ENCODE measurements around the gene LDHB. TPM values are rescaled to one million over a fixed set of nuclear protein-coding genes. Genes with fewer than 3 reads are reported as not detected.
"Not testable (repeated sequence)": the region's sequence is repeated elsewhere in the genome, so short reads cannot be mapped to it uniquely, and the experiment has no call there.

Gene LDHB
- total RNA-seq, 1 experiment from 2014 or later = 788 TPM

DNA sequence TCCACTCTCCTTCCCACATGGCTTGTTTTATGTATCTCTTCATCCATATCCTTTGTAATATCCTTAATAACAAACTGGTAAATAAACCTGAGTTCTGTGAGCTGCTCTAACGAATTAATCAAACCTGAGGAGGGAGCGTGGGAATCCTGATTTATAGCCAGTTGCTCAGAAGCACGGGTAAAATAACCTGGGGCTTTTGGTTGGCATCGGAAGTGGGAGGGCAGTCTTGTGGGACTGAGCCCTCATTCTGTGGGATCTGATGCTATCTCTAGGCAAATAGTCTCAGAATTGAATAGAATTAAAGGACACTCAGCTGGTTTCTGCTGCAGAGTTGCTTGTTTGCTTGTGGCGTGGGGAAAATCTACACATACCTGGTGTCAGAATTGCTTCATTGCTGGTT is 17.5 kb upstream of the LDHB start:
- ChIA-PET POLR2A (interaction anchor here (0.7 kb wide), 1 partner anchor 60 kb away, joined by 5 read pairs; no protein-coding TSS in a partner anchor), CTCF (no interaction called here)
- H3K27ac Mint-ChIP-seq (ENCODE audit: low read depth, unreplicated experiment) = no peak overlapping the region
- no TSS peak for BruUV-seq (replicated peaks)
- intact Hi-C loops (cut with micrococcal nuclease) = no loop called here
- no peak overlapping the region for H3K4me3 Mint-ChIP-seq (ENCODE audit: unreplicated experiment)
- no peaks in the 10 kb centered on the region for H3K27me3 Mint-ChIP-seq (ENCODE audit: insufficient read depth, unreplicated experiment)
- no peaks in the 10 kb centered on the region for H3K4me1 Mint-ChIP-seq (ENCODE audit: insufficient read depth, unreplicated experiment)
- no peaks in the 10 kb centered on the region for H3K36me3 Mint-ChIP-seq (ENCODE audit: insufficient read depth, unreplicated experiment)
- no peak for DNase-seq (ENCODE audit: unreplicated experiment)
- TF ChIP-seq CTCF (IDR thresholded peaks at IDR 0.05; ENCODE audit: unreplicated experiment) = no peak
- H3K9me3 Mint-ChIP-seq (ENCODE audit: unreplicated experiment) = no peaks in the 10 kb centered on the region

DNA sequence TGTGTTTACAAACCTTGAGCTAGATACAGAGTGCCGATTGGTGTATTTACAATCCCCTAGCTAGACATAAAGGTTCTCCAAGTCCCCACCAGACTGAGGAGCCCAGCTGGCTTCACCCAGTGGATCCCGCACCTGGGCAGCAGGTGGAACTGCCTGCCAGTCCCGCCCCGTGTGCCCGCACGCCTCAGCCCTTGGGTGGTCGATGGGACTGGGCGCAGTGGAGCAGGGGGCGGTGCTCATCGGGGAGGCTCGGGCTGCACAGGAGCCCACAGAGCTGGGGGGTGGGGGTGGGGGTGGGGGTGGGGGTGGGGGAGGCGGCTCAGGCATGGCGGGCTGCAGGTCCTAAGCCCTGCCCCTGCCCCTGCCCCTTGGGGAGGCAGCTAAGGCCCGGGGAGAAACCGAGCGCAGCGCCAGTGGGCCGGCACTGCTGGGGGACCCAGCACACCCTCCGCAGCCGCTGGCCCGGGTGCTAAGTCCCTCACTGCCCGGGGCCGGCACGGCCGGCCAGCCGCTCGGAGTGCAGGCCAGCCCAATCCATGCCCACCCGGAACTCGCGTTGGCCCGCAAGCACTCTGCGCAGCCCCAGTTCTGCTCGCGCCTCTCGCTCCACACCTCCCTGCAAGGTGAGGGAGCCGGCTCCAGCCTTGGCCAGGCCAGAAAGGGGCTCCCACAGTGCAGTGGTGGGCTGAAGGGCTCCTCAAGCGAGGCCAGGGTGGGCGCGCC is 16.3 kb upstream of the LDHB start:
- H3K4me1 Mint-ChIP-seq (ENCODE audit: insufficient read depth, unreplicated experiment); H3K27me3 Mint-ChIP-seq (ENCODE audit: insufficient read depth, unreplicated experiment); DNase-seq (ENCODE audit: unreplicated experiment); H3K36me3 Mint-ChIP-seq (ENCODE audit: insufficient read depth, unreplicated experiment); BruUV-seq (replicated peaks); H3K27ac Mint-ChIP-seq (ENCODE audit: low read depth, unreplicated experiment); H3K4me3 Mint-ChIP-seq (ENCODE audit: unreplicated experiment); intact Hi-C loops (cut with micrococcal nuclease); H3K9me3 Mint-ChIP-seq (ENCODE audit: unreplicated experiment): not testable (repeated sequence)
- CTCF ChIA-PET = interaction anchor here (0.5 to 1.0 kb wide), 5 partner anchors 24 to 425 kb away, joined by 3 to 9 read pairs (median 3); no protein-coding TSS in a partner anchor
- POLR2A ChIA-PET = interaction anchor here (1.0 kb wide), 1 partner anchor 17 kb away, joined by 3 read pairs; the partner anchor contains the start of gene LDHB

GRCh38 chr12:21672146-21672545 is 14.5 kb upstream of the LDHB start:
- Mint-ChIP-seq H3K36me3 (ENCODE audit: insufficient read depth, unreplicated experiment) (no peaks in the 10 kb centered on the region), H3K27me3 (ENCODE audit: insufficient read depth, unreplicated experiment) (no peaks in the 10 kb centered on the region), H3K9me3 (ENCODE audit: unreplicated experiment) (no peaks in the 10 kb centered on the region), H3K4me3 (ENCODE audit: unreplicated experiment) (no peak overlapping the region), H3K4me1 (ENCODE audit: insufficient read depth, unreplicated experiment) (no peaks in the 10 kb centered on the region), H3K27ac (ENCODE audit: low read depth, unreplicated experiment) (no peak overlapping the region)
- ChIA-PET POLR2A (interaction anchor here (0.6 kb wide), 1 partner anchor 8 kb away, joined by 3 read pairs; no protein-coding TSS in a partner anchor), CTCF (interaction anchor here (1.2 to 1.4 kb wide), 2 partner anchors 8 to 64 kb away, joined by 3 read pairs; no protein-coding TSS in a partner anchor)
- intact Hi-C loops (cut with micrococcal nuclease) = no loop called here
- no peak for DNase-seq (ENCODE audit: unreplicated experiment)
- no TSS peak for BruUV-seq (replicated peaks)
- TF ChIP-seq CTCF (IDR thresholded peaks at IDR 0.05; ENCODE audit: unreplicated experiment) = no peak

GRCh38 chr12:21666722-21667121 is 9.1 kb upstream of the LDHB start:
- no peaks in the 10 kb centered on the region for H3K36me3 Mint-ChIP-seq (ENCODE audit: insufficient read depth, unreplicated experiment)
- POLR2A ChIA-PET = interaction anchor here (0.6 to 3.1 kb wide), 5 partner anchors 10 to 792 kb away, joined by 3 to 25 read pairs (median 3); partner anchors contain the start of genes GOLT1B, LDHB and RECQL
- H3K4me1 Mint-ChIP-seq (ENCODE audit: insufficient read depth, unreplicated experiment) = no peaks in the 10 kb centered on the region
- no peaks in the 10 kb centered on the region for H3K27me3 Mint-ChIP-seq (ENCODE audit: insufficient read depth, unreplicated experiment)
- no peak for TF ChIP-seq CTCF (IDR thresholded peaks at IDR 0.05; ENCODE audit: unreplicated experiment)
- BruUV-seq (replicated peaks) = no TSS peak
- H3K4me3 Mint-ChIP-seq (ENCODE audit: unreplicated experiment) = no peak overlapping the region
- no peaks in the 10 kb centered on the region for H3K9me3 Mint-ChIP-seq (ENCODE audit: unreplicated experiment)
- no peak overlapping the region for H3K27ac Mint-ChIP-seq (ENCODE audit: low read depth, unreplicated experiment)
- CTCF ChIA-PET = interaction anchor here (0.5 to 1.9 kb wide), 4 partner anchors 10 to 14 kb away, joined by 3 to 8 read pairs (median 4); partner anchors contain the start of gene LDHB
- no peak for DNase-seq (ENCODE audit: unreplicated experiment)
- intact Hi-C loops (cut with micrococcal nuclease) = no loop called here
